ENCODE results near the gene ULBP3.

ULBP3 gene

DNA sequence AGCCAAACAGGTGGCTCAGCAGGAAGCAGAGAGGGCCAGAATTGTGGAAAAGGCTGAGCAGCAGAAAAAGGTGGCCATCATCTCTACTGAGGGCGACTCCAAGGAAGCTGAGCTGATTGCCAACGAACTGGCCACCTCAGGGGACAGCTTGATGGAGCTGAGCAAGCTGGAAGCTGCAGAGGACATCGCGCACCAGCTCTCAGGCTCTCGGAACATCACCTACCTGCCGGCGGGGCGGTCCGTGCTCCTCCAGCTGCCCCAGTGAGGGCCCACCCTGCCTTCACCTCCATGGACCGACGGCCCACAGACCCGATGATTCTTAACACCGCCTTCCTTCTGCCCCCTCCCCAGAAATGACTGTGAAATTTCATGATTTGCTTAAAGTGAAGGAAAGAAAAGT lies 25.8 kb downstream of the ULBP3 start:
- H3K79me2 ChIP-seq (ENCODE audit: control insufficient read depth, insufficient read depth, low read length, poor library complexity), result no peaks in the 10 kb centered on the region
- H3K4me2 ChIP-seq (ENCODE audit: low read length), result no peak overlapping the region
- H3K18ac ChIP-seq (ENCODE audit: low read length), result no peak overlapping the region
- H3K9ac ChIP-seq (ENCODE audit: low read length), result no peak overlapping the region
- no peaks in the 10 kb centered on the region for H3K4me1 ChIP-seq (ENCODE audit: control insufficient read depth in 1 of 2, insufficient read depth in 2 of 2, low read length in 2 of 2)
- H4K8ac ChIP-seq (ENCODE audit: low read depth, low read length), result no peak overlapping the region
- H3K14ac ChIP-seq (ENCODE audit: low read length), result no peak overlapping the region
- no peaks in the 10 kb centered on the region for H3K36me3 ChIP-seq (ENCODE audit: control insufficient read depth in 1 of 2, insufficient read depth in 2 of 2, low read length in 2 of 2)
- no peak overlapping the region for H2BK5ac ChIP-seq (ENCODE audit: low read depth, low read length, poor library complexity)
- no peak overlapping the region for H2AK5ac ChIP-seq (ENCODE audit: low read length)
- H3K9me3 ChIP-seq (ENCODE audit: insufficient read depth, low read depth, low read length), result peaks cover 7% of the 10 kb centered on the region
- no peak overlapping the region for H3K4ac ChIP-seq (ENCODE audit: low read depth, low read length)
- no peak overlapping the region for H3K23ac ChIP-seq (ENCODE audit: low read length)
- H2BK12ac ChIP-seq (ENCODE audit: low read length), result no peak overlapping the region
- no peaks in the 10 kb centered on the region for H3K79me1 ChIP-seq (ENCODE audit: low read length)
- H2BK120ac ChIP-seq (ENCODE audit: insufficient read depth, low read length, poor library complexity), result no peak overlapping the region
- no peak overlapping the region for H4K12ac ChIP-seq (ENCODE audit: low read depth, low read length)
- H3K27ac ChIP-seq (ENCODE audit: low read depth, low read length), result no peak overlapping the region
- H3K4me3 ChIP-seq (ENCODE audit: low read depth, low read length), result no peak overlapping the region
- H4K91ac ChIP-seq (ENCODE audit: low read depth, low read length), result no peak overlapping the region
- DNase-seq, result no peak
- peaks cover 12% of the 10 kb centered on the region for H3K27me3 ChIP-seq (ENCODE audit: insufficient read depth, low read length)
- H2AFZ ChIP-seq (ENCODE audit: insufficient read depth, low read length, poor library complexity), result no peak overlapping the region
- WGBS (ENCODE audit: extremely low coverage, insufficient coverage, insufficient read length), result no CpG with 5 or more reads among the region's 13 CpGs

GRCh38 chr6:150038202-150039062 lies 30.5 kb downstream of the ULBP3 start:
- Histone ChIP-seq H2BK5ac (ENCODE audit: low read depth, low read length, poor library complexity) (no peak overlapping the region), H3K4ac (ENCODE audit: low read depth, low read length) (no peak overlapping the region), H3K27me3 (ENCODE audit: insufficient read depth, low read length) (peaks cover 42% of the 10 kb centered on the region), H3K4me2 (ENCODE audit: low read length) (no peak overlapping the region), H2BK12ac (ENCODE audit: low read length) (no peak overlapping the region), H3K4me1 (ENCODE audit: control insufficient read depth in 1 of 2, insufficient read depth in 2 of 2, low read length in 2 of 2) (no peaks in the 10 kb centered on the region), H3K36me3 (ENCODE audit: control insufficient read depth in 1 of 2, insufficient read depth in 2 of 2, low read length in 2 of 2) (no peaks in the 10 kb centered on the region), H3K79me1 (ENCODE audit: low read length) (no peaks in the 10 kb centered on the region), H3K9ac (ENCODE audit: low read length) (no peak overlapping the region), H3K18ac (ENCODE audit: low read length) (no peak overlapping the region), H4K91ac (ENCODE audit: low read depth, low read length) (no peak overlapping the region), H2AK5ac (ENCODE audit: low read length) (no peak overlapping the region), H3K4me3 (ENCODE audit: low read depth, low read length) (no peak overlapping the region), H3K9me3 (ENCODE audit: insufficient read depth, low read depth, low read length) (peaks cover 8% of the 10 kb centered on the region), H3K27ac (ENCODE audit: low read depth, low read length) (no peak overlapping the region), H3K23ac (ENCODE audit: low read length) (no peak overlapping the region), H4K8ac (ENCODE audit: low read depth, low read length) (no peak overlapping the region), H2BK120ac (ENCODE audit: insufficient read depth, low read length, poor library complexity) (no peak overlapping the region), H4K12ac (ENCODE audit: low read depth, low read length) (no peak overlapping the region), H3K14ac (ENCODE audit: low read length) (no peak overlapping the region), H2AFZ (ENCODE audit: insufficient read depth, low read length, poor library complexity) (no peak overlapping the region), H3K79me2 (ENCODE audit: control insufficient read depth, insufficient read depth, low read length, poor library complexity) (no peaks in the 10 kb centered on the region)
- DNase-seq, result no peak
- WGBS (ENCODE audit: extremely low coverage, insufficient coverage, insufficient read length), result no CpG with 5 or more reads among the region's 21 CpGs

DNA sequence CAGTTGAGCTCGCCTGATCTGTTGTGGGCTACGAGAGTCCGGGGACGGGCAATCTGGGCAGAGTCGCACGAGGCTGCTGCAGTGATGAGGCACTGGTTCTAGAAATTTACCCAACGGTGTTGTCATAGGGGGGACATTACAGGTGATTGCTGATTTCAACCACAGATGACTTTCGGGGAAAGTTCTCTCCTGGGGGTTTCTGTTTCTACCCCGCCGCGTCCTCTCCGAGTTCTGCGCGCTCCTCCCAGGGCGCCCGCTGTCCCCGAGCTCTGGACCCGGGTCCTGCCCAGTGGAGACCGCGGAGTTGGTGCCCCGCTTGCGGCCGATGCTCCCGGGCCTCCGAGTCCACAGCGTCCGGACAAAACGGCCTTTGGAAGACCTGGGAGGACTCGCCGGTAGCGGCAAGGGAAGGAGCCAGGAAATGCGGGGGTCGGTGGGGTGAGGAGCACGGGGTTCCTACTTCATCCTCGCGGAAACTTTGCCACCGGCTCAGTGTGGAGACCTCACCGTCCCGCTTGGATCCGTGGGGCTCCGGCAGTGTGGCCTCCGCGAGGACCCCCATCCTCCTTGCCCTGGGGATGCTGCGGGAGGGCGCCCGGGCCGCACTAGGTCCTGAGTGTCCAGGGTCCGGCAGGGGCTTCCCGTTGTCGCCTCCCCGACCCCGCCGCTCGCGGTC lies 31.3 kb downstream of the ULBP3 start:
- Histone ChIP-seq H2BK120ac (ENCODE audit: insufficient read depth, low read length, poor library complexity) (no peak overlapping the region), H3K23ac (ENCODE audit: low read length) (no peak overlapping the region), H2BK5ac (ENCODE audit: low read depth, low read length, poor library complexity) (no peak overlapping the region), H3K79me1 (ENCODE audit: low read length) (no peaks in the 10 kb centered on the region), H4K8ac (ENCODE audit: low read depth, low read length) (no peak overlapping the region), H3K9ac (ENCODE audit: low read length) (no peak overlapping the region), H3K18ac (ENCODE audit: low read length) (no peak overlapping the region), H3K27me3 (ENCODE audit: insufficient read depth, low read length) (peaks cover 46% of the 10 kb centered on the region), H3K4ac (ENCODE audit: low read depth, low read length) (no peak overlapping the region), H3K79me2 (ENCODE audit: control insufficient read depth, insufficient read depth, low read length, poor library complexity) (no peaks in the 10 kb centered on the region), H3K9me3 (ENCODE audit: insufficient read depth, low read depth, low read length) (peaks cover 6% of the 10 kb centered on the region), H2AFZ (ENCODE audit: insufficient read depth, low read length, poor library complexity) (no peak overlapping the region), H3K36me3 (ENCODE audit: control insufficient read depth in 1 of 2, insufficient read depth in 2 of 2, low read length in 2 of 2) (no peaks in the 10 kb centered on the region), H3K27ac (ENCODE audit: low read depth, low read length) (no peak overlapping the region), H4K12ac (ENCODE audit: low read depth, low read length) (no peak overlapping the region), H3K14ac (ENCODE audit: low read length) (no peak overlapping the region), H2BK12ac (ENCODE audit: low read length) (no peak overlapping the region), H3K4me2 (ENCODE audit: low read length) (no peak overlapping the region), H3K4me3 (ENCODE audit: low read depth, low read length) (no peak overlapping the region), H2AK5ac (ENCODE audit: low read length) (no peak overlapping the region), H3K4me1 (ENCODE audit: control insufficient read depth in 1 of 2, insufficient read depth in 2 of 2, low read length in 2 of 2) (no peaks in the 10 kb centered on the region), H4K91ac (ENCODE audit: low read depth, low read length) (no peak overlapping the region)
- DNase-seq, result no peak
- WGBS (ENCODE audit: extremely low coverage, insufficient coverage, insufficient read length), result no CpG with 5 or more reads among the region's 55 CpGs

DNA sequence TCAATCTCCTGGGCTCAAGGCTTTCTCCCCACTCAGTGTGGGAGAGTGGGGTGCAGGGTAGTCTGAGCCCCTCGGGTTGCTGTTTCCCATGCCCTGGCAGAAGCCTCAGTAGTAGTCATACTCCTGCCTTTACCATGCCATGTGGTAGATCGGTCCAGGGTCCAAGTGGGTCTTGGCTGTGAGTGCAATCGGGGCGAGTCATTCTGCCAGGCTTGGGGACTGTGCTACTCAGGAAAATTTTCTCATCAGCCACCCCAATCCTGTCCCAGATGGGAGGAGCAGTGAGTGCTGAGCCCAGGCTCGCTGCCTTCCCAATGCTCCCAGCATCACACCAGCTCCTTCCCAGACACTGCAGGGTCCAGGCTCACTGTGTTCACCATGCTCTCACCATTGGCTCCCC lies 32.8 kb downstream of the ULBP3 start:
- Histone ChIP-seq H3K79me2 (ENCODE audit: control insufficient read depth, insufficient read depth, low read length, poor library complexity) (no peaks in the 10 kb centered on the region), H3K27ac (ENCODE audit: low read depth, low read length) (no peak overlapping the region), H2BK12ac (ENCODE audit: low read length) (no peak overlapping the region), H4K12ac (ENCODE audit: low read depth, low read length) (no peak overlapping the region), H3K4me2 (ENCODE audit: low read length) (no peak overlapping the region), H4K91ac (ENCODE audit: low read depth, low read length) (no peak overlapping the region), H3K4me3 (ENCODE audit: low read depth, low read length) (peak overlapping the region; percentile 0), H3K18ac (ENCODE audit: low read length) (no peak overlapping the region), H3K79me1 (ENCODE audit: low read length) (no peaks in the 10 kb centered on the region), H3K9ac (ENCODE audit: low read length) (no peak overlapping the region), H3K27me3 (ENCODE audit: insufficient read depth, low read length) (peaks cover 46% of the 10 kb centered on the region), H2BK120ac (ENCODE audit: insufficient read depth, low read length, poor library complexity) (no peak overlapping the region), H3K14ac (ENCODE audit: low read length) (no peak overlapping the region), H3K9me3 (ENCODE audit: insufficient read depth, low read depth, low read length) (peaks cover 8% of the 10 kb centered on the region), H2AK5ac (ENCODE audit: low read length) (no peak overlapping the region), H2BK5ac (ENCODE audit: low read depth, low read length, poor library complexity) (no peak overlapping the region), H3K23ac (ENCODE audit: low read length) (no peak overlapping the region), H2AFZ (ENCODE audit: insufficient read depth, low read length, poor library complexity) (no peak overlapping the region), H4K8ac (ENCODE audit: low read depth, low read length) (no peak overlapping the region), H3K4me1 (ENCODE audit: control insufficient read depth in 1 of 2, insufficient read depth in 2 of 2, low read length in 2 of 2) (no peaks in the 10 kb centered on the region), H3K4ac (ENCODE audit: low read depth, low read length) (no peak overlapping the region), H3K36me3 (ENCODE audit: control insufficient read depth in 1 of 2, insufficient read depth in 2 of 2, low read length in 2 of 2) (no peaks in the 10 kb centered on the region)
- whole genome bisulfite sequencing (ENCODE audit: extremely low coverage, insufficient coverage, insufficient read length), result no CpG with 5 or more reads among the region's 5 CpGs
- no peak for DNase-seq
